Endodermal cell (in vitro differentiated cells): ENCODE measurements around the gene CORO2B. TPM values are rescaled to one million over a fixed set of nuclear protein-coding genes. Genes with fewer than 3 reads are reported as not detected.

Experiments used
- DNase-seq: peaks from one replicate; pipeline ENCODE4 v3.0.0-alpha.2; 2017
- H3K27ac ChIP-seq: 2 replicates; pipeline ENCODE4 v1.5.1; 2013; ENCODE audit warnings: mild to moderate bottlenecking, low read depth, low read length, moderate library complexity
- H3K27me3 ChIP-seq: 2 replicates; pipeline ENCODE4 v1.6.1; 2013; ENCODE audit warnings: mild to moderate bottlenecking, low read length, moderate library complexity; ENCODE audit not compliant: insufficient read depth, control insufficient read depth, poor library complexity, severe bottlenecking
- H3K36me3 ChIP-seq: 2 replicates; pipeline ENCODE4 v1.7.0; 2013; ENCODE audit warnings: mild to moderate bottlenecking, low read length, moderate library complexity; ENCODE audit not compliant: control insufficient read depth, insufficient read depth
- H3K4me1 ChIP-seq: one replicate; pipeline ENCODE4 v1.7.0; 2013; ENCODE audit warnings: low read length; ENCODE audit not compliant: control insufficient read depth, insufficient read depth
- H3K4me3 ChIP-seq: 2 replicates; pipeline ENCODE4 v1.5.1; 2013; ENCODE audit warnings: mild to moderate bottlenecking, low read length, moderate library complexity
- H3K9ac ChIP-seq: 2 replicates; pipeline ENCODE4 v1.6.1; 2013; ENCODE audit warnings: mild to moderate bottlenecking, low read length, moderate library complexity; ENCODE audit not compliant: poor library complexity, severe bottlenecking; ENCODE audit errors: extremely low read depth
- H3K9me3 ChIP-seq: 2 replicates; pipeline ENCODE4 v1.6.1; 2013; ENCODE audit warnings: mild to moderate bottlenecking, low read length, moderate library complexity; ENCODE audit not compliant: control insufficient read depth
- H3K27ac Mint-ChIP-seq: 2 replicates; pipeline ENCODE4 v1.8.0; 2020; ENCODE audit warnings: mixed read lengths
- H3K27me3 Mint-ChIP-seq: 2 replicates; pipeline ENCODE4 v1.8.0; 2021; ENCODE audit warnings: mild to moderate bottlenecking, mixed read lengths; ENCODE audit not compliant: insufficient read depth
- H3K36me3 Mint-ChIP-seq: 2 replicates; pipeline ENCODE4 v1.8.0; 2020; ENCODE audit warnings: low read depth, mixed read lengths
- H3K4me1 Mint-ChIP-seq: 2 replicates; pipeline ENCODE4 v1.8.0; 2020; ENCODE audit warnings: mixed read lengths
- H3K4me3 Mint-ChIP-seq: 2 replicates; pipeline ENCODE4 v1.8.0; 2020; ENCODE audit warnings: mild to moderate bottlenecking, moderate library complexity, mixed read lengths
- H3K9me3 Mint-ChIP-seq: 2 replicates; pipeline ENCODE4 v1.8.0; 2020; ENCODE audit warnings: mild to moderate bottlenecking, mixed read lengths
- CTCF ChIP-seq: fragments of 200-600 bp; sonication (generic); conservative IDR thresholded peaks from 2 replicates; pipeline ENCODE4 v1.5.0; 2021; ENCODE audit warnings: antibody characterized with exemption, mild to moderate bottlenecking
- WGBS, 2 experiments: methylation state at CpG; one replicate each; pipeline versions ENCODE4 v1.1.5 to v1.1.7; 2013; ENCODE audit warnings: missing lambda C conversion rate in 2 of 2, mixed read lengths in 1 of 2; ENCODE audit not compliant: insufficient coverage in 1 of 2, insufficient read length in 1 of 2; 5-methylcytosine and 5-hydroxymethylcytosine counted together
- total RNA-seq, 2 donors: library from RNA; stranded (reverse); fragmentation: NEBNext Ultra II Directional in 1 of 2; extraction: Animal tissue kit (Norgen Biotek cat#: 25700) in 1 of 2; gene quantifications; 2 replicates in 1 of 2; 3 replicates in 1 of 2; pipeline ENCODE4 v1.2.1, GENCODE V29; 2021

Gene CORO2B
- total RNA-seq, 2 donors from 2014 or later = 1.1 to 1.2 TPM

DNA sequence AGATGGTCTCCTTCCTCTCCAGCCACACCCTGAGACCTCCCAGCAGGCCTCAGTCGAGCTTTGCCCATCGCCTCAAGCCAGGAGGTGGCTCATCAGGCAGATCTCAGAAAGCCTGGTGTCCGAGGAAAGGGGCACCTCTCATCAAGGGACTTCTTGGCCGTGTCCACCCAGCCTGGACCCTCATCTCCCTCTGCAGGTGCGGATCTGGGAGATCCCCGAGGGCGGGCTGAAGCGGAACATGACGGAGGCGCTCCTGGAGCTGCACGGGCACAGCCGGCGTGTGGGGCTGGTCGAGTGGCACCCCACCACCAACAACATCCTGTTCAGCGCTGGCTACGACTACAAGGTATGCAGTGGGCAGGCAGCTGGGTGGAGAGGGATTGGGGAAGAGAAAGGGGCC lies 131.7 kb downstream of the CORO2B start:
- Mint-ChIP-seq H3K4me3 (no peak overlapping the region), H3K36me3 (no peaks in the 10 kb centered on the region), H3K9me3 (no peaks in the 10 kb centered on the region), H3K27me3 (peaks cover 2% of the 10 kb centered on the region), H3K27ac (no peak overlapping the region), H3K4me1 (no peaks in the 10 kb centered on the region)
- no peak for TF ChIP-seq CTCF
- no peak overlapping the region for H3K27ac ChIP-seq
- no peaks in the 10 kb centered on the region for H3K9me3 ChIP-seq
- no peak for DNase-seq
- no peaks in the 10 kb centered on the region for H3K4me1 ChIP-seq
- H3K27me3 ChIP-seq = no peaks in the 10 kb centered on the region
- no peaks in the 10 kb centered on the region for H3K36me3 ChIP-seq
- no peak overlapping the region for H3K4me3 ChIP-seq
- no peak overlapping the region for H3K9ac ChIP-seq
- WGBS, 2 experiments = 94 to 100% methylated on average over 9 to 16 of the region's 16 CpGs

DNA sequence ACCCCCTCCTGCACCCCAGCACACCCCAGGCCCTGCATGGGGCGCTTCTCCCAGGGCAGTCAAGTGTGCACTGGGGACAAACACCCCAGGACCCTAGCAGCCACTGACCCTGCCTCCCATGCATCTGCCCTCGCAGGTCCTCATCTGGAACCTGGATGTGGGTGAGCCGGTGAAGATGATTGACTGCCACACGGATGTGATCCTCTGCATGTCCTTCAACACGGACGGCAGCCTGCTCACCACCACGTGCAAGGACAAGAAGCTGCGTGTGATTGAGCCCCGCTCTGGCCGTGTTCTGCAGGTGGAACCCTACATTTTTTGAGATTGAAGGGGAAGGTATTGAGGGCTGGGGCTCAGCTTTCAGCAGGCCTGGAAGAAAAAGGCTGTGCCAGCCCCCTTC lies 132.6 kb downstream of the CORO2B start:
- H3K27ac ChIP-seq = no peak overlapping the region
- H3K9ac ChIP-seq = no peak overlapping the region
- WGBS, 2 experiments = 73 to 93% methylated on average over 8 to 10 of the region's 10 CpGs
- H3K36me3 Mint-ChIP-seq = no peaks in the 10 kb centered on the region
- H3K4me3 Mint-ChIP-seq = no peak overlapping the region
- no peaks in the 10 kb centered on the region for H3K4me1 Mint-ChIP-seq
- H3K4me3 ChIP-seq = no peak overlapping the region
- no peaks in the 10 kb centered on the region for H3K9me3 ChIP-seq
- H3K4me1 ChIP-seq = no peaks in the 10 kb centered on the region
- no peaks in the 10 kb centered on the region for H3K9me3 Mint-ChIP-seq
- H3K27me3 Mint-ChIP-seq = peaks cover 2% of the 10 kb centered on the region
- no peak for DNase-seq
- H3K27me3 ChIP-seq = no peaks in the 10 kb centered on the region
- H3K36me3 ChIP-seq = no peaks in the 10 kb centered on the region
- no peak overlapping the region for H3K27ac Mint-ChIP-seq
- no peak for TF ChIP-seq CTCF

DNA sequence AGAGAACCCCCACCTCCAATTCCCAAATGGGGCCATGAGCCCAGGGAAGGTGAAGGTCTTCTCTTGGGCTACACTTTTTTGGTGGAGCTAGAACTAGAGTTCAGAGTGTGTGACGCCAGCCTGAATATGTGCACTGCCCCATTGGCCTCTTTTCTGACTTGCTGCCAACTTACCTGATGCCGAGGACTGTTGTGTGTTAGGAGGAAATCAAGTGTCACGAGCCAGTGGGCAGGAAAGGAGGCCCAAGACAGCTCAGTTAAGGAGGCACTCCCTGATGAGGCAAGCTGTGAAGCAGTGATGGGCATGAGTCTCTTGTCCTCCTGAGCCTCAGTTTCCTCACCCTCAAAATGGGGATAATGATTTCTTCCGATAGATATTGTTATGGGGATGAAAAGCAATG lies 134.1 kb downstream of the CORO2B start:
- Mint-ChIP-seq H3K4me3 (no peak overlapping the region), H3K27ac (no peak overlapping the region), H3K9me3 (no peaks in the 10 kb centered on the region), H3K4me1 (peaks cover 8% of the 10 kb centered on the region), H3K27me3 (peaks cover 1% of the 10 kb centered on the region), H3K36me3 (no peaks in the 10 kb centered on the region)
- no peaks in the 10 kb centered on the region for H3K36me3 ChIP-seq
- no peaks in the 10 kb centered on the region for H3K4me1 ChIP-seq
- no peak overlapping the region for H3K9ac ChIP-seq
- H3K4me3 ChIP-seq = no peak overlapping the region
- no peaks in the 10 kb centered on the region for H3K27me3 ChIP-seq
- H3K9me3 ChIP-seq = no peaks in the 10 kb centered on the region
- no peak overlapping the region for H3K27ac ChIP-seq
- no peak for DNase-seq
- TF ChIP-seq CTCF = no peak
- 91 to 100% methylated on average over 3 to 4 of the region's 4 CpGs for WGBS, 2 experiments
